CD4-positive, alpha-beta T cell treated with Interleukin-15 for 1 hour (primary cell): Measurements from ENCODE around the gene ACTRT3.

Experiments
- DNase-seq: peaks from one replicate; pipeline ENCODE4 v3.0.0-alpha.2; 2020

ACTRT3 gene

DNA sequence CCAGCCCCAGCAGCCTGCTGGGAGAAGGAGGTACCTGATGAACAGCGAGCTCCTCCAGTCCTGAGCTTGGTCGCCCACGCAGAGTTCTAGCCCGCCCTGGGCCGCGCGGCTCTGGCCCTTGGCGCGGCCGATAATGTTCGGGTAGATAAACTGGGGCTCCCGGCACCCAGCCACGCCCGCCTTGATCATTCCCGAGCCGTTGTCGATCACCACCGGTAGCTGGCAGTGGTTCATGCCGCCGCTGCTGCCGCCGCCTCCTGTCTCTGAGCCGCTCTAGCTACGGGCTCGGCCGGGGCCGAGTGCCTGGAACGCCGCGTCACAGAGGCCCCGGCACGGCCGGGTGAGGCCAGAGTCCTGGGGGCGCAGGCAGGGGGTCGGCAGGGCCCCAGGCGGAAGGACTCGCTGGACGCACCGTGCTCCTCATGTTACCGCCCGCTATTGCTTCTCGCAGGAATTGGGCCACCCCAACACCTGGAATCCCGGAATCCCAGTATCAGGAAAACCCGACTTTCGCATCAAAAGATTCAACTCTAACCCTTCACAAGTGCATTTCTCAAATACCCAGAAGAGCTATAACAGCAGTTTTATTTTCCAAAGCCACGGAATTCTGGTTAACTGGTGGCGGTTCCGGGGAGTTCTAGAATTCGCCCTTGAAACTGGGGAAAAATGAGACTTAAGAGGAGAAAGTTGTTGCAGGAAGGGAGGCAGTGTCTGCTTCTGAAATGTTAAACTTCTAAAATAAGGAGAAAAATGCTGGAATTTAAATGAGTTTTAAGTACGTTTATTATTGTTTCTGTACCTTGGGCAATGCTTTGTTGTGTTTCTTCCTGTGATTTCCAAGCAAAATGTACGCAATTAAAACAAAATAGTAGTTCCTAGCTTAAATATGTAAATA lies at the start of gene ACTRT3:
Gene ACTRT3, minus strand, starts transcription at position 275 of the 895 bp plus-strand sequence. Its CDS starts 41 bp downstream, at position 234.
- peak; percentile 69 for DNase-seq

DNA sequence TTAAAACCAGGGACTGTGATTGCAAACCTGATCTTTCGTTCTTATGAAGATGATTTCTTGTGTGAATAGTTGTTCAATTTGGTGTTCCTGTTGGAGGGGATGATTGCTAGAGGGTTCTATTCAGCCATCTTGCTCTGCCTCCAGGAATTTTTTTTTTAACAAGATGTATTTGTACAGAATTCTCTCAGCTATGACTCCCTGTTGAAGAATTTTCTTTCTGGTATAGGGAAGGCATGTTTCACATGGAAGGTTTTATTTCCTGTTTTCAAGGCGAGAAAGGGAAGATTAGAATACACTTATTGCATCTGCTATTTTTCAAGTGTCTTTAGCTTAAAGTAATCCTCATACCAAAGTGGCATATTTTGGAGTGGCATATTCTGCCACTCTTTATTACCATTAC lies 49.0 kb upstream of the ACTRT3 start:
- no peak for DNase-seq

DNA sequence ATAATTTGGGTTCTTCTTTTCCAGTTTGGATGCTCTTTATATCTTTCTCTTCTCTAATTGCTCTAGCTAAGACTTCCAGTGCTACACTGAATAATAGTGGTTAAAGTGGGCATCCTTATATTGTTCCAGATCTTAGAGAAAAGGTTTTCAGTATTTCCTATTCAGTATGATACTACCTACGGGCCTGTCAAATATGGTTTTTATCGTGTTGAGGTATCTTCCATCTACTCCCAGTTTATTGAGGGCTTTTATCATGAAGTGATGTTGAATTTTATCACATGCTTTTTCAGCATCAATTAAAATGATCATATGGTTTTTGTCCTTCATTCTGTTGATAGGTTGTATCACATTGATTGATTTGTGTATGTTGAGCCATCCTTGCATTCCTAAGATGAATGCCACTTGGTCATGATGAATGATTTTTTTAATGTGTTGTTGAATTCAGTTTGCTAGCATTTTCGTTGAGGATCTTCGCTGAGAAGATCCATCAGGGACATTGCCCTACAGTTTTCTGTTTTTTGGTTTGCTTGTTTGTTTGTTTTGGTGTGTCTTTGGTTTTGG lies 46.3 kb upstream of the ACTRT3 start:
- DNase-seq: no peak

DNA sequence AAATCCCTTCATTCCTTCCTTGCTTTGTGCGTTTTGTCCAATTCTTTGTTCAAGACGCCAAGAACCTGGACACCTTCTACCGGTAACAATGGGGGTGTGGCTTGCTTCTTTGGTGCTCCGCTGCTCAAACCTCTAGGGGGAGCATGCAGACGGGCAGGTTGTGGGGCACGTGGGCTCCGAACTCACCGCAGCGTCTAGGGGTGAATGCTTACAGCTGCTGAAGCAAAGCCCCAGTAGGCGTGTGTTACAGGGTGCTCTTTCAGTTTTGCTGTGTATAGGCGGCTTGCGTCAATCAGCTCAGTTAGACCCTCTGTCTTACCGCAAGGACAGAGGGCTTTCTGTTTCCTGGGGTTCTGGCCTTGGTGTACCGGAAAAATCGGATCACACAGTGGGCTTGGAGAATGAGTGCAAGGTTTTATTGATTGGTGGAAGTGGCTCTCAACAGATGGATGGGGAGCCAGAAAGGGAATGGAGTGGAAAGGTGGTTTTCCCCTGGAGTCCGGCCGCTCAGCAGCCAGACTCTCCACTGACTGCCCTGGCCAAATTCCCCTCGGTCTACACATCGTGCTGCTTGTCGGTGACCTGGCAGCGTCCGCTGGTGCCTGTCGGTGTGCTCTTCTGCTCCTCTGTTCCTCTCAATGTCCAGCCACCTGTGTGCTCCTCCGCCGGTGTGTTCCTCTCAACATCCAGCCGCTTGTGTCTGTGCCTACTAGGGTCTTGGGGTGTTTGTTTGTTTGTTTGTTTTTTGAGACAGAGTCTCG lies 44.6 kb upstream of the ACTRT3 start:
- DNase-seq: peak; percentile 86

DNA sequence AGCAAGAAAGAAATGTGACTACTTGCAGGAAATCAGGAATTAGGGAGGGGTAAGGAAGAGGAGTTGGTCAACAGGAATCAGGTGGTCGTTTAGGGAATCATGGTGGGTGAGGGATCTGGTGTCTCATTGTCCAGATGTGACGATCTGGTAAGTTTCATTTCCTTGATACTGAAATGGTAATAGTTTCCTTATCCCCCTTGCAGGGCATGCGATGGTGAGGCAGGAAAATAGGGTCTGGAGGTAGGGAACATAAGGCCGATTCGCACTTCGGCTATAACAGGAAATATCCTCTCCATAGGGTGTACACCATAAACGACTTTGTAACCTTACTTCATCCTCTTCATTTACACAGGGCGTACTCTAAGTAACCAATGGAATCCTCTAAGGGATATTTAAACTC lies 43.9 kb upstream of the ACTRT3 start:
- DNase-seq: no peak

DNA sequence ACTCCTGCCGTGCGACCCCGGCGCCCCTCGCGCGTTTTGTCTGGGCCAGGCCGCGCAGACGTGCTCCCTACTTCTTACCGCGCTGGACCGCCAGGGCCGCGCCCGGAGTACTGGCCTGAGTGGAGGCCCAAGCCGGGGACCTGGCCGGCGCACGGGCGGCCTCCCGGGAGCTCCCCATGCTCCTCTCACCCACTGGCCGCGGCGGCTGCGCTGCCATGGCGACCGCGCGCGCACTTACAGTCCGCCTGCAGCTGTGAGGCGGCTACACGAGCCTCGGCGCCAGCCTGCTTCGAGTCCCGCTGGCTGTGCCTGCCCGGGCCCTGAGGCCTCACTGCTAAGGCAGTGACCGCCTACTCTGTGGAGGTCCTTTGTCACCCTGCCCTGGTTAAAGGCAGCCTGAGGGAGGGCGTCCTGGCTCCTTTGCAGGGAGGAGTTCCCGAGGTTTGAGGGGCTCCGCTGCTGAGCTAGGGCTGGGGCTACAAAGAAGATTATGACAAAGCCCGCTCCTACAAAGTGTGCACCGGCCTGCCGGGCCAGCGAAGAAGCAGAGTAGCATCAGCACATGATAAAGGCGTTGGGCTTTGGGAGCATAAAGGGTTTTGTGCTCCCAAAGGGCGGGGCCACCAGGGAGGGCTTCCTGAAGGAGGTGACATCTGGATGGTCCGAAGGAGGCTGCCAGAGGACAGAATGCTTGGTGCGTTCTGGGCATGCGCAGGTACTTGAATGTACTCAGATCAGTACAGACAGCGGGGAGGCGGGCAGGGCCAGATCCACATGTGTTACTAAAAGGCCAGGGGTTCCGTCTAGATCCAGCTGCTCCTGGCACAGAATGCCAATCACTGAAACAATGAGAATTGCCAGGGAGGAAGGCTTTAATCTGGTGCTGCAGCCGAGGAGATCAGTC lies 43.2 kb upstream of the ACTRT3 start, which contains the start of the genes LRRC34 and LRRIQ4:
Gene LRRC34, minus strand, starts transcription at position 573 of the 904 bp plus-strand sequence. Its CDS starts 356 bp downstream, at position 217.
Gene LRRIQ4, plus strand, starts transcription at position 539 of the 904 bp plus-strand sequence. CDS start 9,052 bp downstream, outside the sequence.
- peak; percentile 73 for DNase-seq

DNA sequence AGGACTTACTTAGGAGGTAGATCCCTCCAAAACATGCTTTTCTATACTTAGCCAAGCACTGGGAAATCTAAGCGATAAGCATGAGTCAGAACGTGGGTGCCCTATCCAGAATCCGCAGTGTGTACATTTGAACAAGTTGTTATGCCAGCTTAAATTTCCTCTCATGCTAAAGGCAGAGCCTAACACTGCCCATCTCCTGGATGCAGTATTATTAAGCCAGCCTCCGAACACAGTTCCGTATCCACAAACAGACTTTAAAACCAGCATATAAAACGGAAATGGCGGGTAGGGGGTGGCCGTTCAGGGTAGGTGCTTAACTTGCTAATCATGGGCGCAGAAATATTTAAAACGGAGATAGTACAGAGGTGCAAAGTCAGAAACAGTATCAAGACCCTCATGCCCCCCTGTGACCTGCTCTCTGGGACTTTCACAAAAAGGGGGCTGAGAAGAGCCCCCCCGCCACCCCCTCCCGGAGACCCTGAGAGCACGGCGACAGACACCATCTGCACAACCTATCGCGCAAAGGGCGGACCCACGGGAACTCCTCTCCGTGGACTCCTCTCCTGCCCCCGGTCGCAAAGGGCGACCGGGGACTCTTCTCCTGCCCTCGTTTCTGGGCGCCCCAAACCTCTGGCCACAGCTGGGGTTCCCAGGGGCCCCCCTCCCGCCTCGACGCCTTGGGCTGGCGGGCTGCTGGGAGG lies 42.4 kb upstream of the ACTRT3 start:
- DNase-seq: no peak

DNA sequence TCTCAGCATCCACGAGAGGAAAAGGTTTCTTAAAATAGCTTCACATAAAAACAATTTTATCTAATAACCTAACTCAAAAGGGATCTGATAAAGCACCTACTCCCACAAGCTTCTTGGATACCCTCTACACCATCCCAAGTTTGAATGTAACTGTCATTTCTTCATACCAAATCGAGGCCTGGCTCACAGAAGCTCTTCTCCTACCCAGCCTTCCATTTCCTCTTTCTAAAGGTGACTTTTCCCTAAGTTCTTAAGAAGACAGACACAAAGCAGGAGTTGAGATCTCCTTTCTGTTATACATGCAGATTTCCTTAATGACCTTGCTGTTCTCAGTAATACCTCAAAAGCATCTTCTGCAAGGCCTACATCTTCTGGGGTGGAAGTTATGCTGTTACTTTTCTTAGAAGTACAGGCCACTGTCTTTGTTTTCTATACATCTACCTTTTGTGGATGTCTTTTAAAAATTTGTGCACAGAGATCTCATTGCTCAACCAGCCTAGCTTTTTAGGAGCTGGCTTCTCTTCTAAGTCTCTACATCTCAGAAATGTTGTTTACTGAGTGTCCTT lies 40.0 kb upstream of the ACTRT3 start:
- DNase-seq: no peak

DNA sequence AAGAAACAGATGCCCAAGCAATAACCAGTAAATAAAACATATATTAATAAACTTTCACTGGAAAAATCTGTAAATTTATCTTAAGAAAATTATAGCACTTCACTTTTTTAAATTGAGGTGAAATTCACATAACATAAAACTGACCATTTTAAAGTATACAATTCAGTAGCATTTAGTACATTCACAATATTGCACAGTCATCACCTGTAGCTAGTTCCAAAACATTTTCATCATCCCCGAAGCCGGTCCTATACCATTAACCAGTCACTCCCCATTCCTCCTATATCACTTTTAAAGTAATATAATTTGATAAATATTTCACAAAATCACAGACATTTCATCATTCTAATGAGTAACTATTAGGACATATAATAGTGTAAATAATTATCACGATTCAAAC lies 35.3 kb upstream of the ACTRT3 start:
- no peak for DNase-seq

DNA sequence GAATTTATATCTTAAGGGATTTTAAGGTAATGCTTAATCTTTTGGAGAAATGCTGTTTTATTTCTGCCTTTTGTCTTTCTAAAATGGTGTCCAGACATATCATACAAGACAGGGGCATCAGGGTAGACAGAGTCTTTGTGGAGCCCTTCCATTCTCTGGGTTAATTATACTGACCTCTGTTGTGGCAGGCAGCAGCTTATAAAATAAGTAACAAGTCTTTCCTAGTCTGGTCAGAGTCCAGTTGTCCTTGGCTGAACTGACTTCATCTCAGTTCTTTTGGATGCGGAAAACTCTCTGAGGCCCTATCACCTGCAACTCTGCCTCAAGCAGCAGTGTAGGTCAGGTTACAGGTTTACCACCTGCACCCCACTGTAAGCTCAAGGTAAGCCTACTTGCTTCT lies 23.0 kb upstream of the ACTRT3 start:
- DNase-seq: no peak

DNA sequence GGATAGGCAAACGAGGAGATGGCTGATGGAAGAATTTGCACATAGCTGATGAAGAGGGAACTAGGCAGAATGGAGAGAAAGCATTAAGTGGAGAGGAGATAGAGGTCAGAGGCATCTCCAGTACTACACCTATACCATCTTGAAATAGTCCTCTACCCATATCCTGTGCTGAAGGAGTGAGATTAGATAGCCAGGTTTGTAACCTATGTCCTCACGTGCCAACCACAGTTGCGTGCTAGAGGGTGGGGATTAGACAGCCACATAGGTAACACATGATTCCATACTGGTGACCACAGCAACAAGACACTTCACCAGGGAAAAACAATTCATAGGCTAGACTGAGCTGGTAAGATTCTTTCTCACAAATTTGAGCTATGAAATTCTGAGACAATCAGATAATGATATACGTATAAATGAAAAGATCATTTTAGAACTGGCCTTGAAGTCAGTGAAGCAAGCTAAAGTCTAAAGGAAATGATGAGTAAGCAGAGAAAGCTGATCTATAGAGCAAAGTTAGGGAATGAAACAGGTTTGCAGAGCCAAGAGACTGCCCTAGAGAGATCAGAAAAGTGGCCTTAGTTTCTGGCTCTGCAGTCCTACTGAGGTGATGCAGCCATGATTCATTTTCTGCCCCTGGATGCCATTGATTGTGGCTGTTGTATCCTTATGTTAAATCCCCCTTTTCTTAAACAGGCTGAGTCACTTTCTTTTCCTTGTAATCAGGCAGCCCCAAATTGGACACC lies 21.5 kb upstream of the ACTRT3 start:
- no peak for DNase-seq

DNA sequence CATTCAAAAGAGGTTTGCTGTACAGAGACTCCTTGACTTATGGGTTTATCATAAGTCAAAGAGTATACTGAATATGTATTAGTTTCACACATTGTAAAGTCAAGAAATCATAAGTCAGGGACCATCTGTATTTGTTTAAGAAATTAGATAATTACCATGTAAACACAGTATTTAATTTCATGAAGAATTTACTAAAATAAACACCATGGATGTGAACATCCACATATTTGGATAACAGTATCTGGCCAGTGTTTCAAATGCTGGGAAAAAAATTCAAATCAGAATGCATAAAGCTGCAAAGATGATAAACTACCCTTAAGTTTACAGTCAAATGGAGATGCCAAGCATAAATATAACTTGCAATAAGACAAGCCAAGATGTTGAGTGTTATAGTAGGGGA lies 20.9 kb upstream of the ACTRT3 start:
- DNase-seq: no peak

DNA sequence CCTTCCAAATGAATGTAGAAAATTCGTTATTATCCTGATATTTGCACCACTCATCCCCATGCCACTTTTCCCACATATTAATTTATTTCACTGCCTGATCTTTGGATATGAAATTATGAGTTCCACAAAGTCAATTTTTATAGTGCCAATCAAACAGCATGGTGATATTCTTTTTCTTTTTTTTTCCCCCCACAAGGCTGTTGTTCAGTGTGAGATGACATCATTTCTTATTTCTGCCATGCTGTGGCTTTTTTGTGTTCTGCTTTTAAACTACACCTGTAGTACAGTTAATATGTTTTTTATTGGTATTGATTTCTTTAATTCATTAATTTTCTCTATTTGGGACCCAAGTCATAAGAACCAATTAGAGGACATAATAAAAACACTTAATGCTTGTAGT lies 18.4 kb upstream of the ACTRT3 start:
- no peak for DNase-seq

DNA sequence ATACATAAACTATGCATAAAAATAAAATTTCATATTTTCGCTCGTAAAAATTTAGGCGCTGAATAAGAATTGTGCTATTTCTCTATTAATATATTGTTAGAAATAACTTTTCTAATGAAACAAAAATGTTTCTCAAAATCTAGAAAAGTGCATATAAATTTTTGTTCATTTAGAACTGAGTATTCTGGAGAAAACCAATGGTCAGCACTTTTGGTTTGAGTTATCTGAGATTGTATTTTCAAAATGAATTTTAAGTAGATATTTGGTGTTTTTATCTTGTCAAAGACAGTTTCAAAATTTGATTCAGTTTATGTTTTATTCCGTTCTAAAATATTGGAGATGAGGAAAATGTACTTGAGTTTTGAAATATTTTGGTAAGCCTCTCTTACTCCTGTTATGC lies 17.8 kb upstream of the ACTRT3 start:
- no peak for DNase-seq

DNA sequence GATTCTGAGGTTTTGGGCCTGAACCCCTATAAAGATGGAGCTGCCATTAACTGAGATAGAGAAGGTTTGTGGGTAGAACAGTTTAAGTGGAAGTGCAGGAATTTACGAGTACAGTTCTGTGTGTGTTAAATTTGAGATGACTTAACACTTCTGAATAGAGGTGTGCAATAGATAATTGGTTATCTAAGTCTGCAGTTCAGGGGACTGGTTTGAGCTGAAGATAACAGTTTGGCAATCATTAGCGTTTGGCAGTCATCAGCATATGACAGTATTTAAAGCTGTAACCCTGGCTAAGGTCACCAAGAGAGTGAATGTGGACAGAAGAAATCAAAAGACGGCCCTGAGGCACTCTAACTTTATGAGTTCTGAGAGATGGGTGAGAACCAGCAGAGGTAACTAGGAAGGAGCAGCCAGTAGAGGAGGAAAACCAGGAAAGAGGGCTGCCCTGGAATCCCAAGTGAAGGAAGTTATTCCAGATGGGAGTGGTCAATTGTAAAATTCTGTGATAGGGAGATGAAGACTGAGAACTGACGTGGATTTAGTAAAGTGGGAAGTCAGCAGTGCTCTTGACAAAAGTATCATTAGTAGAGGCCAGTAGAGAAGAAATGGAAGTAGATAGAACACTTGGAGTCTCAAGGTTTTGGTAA lies 12.0 kb upstream of the ACTRT3 start:
- no peak for DNase-seq

DNA sequence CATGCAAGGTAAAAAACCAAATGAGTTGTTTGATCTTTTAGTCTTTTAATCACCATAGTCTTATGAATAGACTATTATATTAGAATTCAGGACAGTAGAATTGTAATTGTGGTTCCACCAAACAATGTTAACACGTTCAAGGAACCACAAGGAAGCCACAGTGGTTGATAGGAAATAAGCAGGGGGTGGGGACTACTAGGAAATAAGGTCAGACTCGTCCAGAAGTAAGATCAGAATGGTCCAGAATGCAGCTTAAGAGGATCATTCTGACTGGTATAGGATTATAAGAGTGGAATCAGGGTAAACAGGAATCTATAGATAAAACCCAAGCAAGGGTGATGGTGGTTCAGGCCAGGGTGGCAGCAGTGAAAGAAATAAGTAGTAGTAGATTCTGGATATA lies 11.4 kb upstream of the ACTRT3 start:
- DNase-seq: no peak

DNA sequence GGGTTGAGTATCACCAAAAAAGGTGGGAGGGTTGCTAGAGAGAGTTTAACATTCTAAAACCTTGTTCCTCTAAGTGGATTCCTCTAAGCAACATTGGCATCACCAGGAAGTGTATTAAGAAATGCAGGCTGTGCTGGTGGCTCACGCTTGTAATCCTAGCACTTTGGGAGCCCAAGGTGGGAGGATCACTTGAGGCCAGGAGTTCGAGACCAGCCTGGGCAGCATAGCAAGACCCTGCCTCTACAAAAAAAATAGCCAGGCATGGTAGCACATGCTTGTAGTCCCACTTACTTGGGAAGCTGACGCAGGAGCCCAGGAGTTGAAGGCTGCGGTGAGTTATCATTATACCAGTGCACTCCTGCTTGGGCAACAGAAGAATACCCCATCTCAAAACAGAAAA lies 8.5 kb upstream of the ACTRT3 start:
- DNase-seq: no peak

DNA sequence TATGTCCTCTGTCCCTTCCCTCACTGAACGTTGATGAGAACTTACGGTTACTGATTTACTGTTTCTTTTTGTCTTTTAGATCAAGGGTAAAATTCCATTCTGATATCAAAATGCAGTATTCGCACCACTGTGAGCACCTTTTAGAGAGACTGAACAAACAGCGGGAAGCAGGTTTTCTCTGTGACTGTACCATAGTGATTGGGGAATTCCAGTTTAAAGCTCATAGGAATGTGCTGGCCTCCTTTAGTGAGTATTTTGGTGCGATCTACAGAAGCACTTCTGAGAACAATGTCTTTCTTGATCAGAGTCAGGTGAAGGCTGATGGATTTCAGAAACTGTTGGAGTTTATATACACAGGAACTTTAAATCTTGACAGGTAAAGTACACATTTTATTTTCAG lies 4.8 kb upstream of the ACTRT3 start:
- no peak for DNase-seq

DNA sequence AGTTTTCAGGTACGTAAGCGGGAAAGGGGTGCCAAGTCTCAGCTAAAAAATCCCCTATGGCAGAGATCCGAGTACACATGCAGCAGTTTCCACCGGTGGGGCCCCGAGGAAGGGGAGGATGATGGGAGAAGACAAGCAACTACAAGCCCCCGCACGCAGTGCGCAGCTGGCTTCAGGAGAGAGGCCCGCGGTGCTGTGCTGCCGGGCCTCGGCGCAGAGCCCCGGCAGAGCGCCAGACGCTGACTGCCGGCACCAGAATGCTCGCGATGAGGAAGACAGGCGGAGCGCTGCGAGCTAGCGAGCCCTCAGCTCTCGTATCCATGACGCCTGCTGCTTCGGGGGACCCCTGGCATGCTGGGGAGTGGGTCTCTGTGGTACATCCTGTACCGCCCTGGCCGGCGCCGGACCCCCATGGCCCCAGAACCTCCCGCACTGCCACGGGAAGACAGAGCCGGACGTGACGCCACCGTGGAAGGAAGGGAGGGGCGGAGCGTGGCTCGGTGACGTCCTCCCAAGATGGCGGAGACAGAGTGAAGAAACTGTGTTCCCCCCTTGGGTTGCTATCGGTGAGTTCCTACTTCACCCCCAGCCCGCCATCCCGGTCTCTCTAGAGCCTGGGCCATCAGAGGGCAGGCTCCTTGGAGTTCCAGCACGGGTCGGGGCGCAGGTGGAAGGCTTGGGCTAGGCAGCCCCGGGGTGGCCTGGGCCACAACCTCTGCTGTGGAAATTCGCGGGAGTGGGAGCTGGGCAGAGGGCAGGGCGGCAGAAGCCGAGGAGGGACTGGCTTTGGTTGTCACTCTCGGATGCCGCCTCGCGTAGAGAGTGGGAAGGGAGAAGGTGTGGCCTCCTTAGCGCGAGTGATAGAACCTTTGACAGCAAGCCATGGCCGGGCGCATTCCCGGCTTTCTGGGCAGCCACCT lies 3.8 kb upstream of the ACTRT3 start, which contains the start of gene MYNN:
Gene MYNN, plus strand, starts transcription at position 500 of the 920 bp plus-strand sequence. CDS start 900 bp downstream, outside the sequence.
- peak; percentile 90 for DNase-seq
